ENCODE measurements around the gene NSL1.
"Not testable (repeated sequence)": the region's sequence is repeated elsewhere in the genome, so short reads cannot be mapped to it uniquely, and the experiment has no call there.

The NSL1 gene

DNA sequence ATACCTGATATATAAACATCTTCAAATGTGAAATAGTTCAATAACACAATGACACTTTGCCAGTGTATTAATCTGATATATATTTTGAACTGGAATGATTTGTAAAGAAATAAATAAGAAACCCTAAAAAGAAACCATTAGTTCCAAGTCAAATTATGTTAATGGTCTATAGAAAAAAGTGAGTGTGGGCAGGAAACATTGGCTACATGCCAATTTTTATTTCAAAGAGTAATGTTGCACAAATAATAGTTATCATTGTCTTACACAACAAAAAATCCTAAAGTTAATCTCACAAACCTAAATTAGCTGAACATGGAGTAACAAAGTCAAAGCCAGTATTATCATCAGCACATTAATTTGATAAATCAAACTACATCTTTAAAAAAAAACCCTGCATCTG, 54.0 kb downstream of the NSL1 start:
- TF ChIP-seq, protein P1, sequence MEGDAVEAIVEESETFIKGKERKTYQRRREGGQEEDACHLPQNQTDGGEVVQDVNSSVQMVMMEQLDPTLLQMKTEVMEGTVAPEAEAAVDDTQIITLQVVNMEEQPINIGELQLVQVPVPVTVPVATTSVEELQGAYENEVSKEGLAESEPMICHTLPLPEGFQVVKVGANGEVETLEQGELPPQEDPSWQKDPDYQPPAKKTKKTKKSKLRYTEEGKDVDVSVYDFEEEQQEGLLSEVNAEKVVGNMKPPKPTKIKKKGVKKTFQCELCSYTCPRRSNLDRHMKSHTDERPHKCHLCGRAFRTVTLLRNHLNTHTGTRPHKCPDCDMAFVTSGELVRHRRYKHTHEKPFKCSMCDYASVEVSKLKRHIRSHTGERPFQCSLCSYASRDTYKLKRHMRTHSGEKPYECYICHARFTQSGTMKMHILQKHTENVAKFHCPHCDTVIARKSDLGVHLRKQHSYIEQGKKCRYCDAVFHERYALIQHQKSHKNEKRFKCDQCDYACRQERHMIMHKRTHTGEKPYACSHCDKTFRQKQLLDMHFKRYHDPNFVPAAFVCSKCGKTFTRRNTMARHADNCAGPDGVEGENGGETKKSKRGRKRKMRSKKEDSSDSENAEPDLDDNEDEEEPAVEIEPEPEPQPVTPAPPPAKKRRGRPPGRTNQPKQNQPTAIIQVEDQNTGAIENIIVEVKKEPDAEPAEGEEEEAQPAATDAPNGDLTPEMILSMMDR (IDR thresholded peaks at IDR 0.05; ENCODE audit: insufficient read depth, low read depth, low read length, missing control alignments): no peak
- no peak for DNase-seq (ENCODE audit: low read depth)
- no peak overlapping the region for H3K4me3 ChIP-seq (ENCODE audit: low read length)

- TF ChIP-seq, protein P1 (IDR thresholded peaks at IDR 0.05; ENCODE audit: insufficient read depth, low read depth, low read length, missing control alignments): no peak
- DNase-seq (ENCODE audit: low read depth): no peak
- H3K4me3 ChIP-seq (ENCODE audit: low read length): no peak overlapping the region
Observed at GRCh38 chr1:212733109-212733508, 58.5 kb downstream of the NSL1 start.

- H3K4me3 ChIP-seq (ENCODE audit: low read length): no peak overlapping the region
- TF ChIP-seq, protein P1 (IDR thresholded peaks at IDR 0.05; ENCODE audit: insufficient read depth, low read depth, low read length, missing control alignments): no peak
- DNase-seq (ENCODE audit: low read depth): no peak
Observed at GRCh38 chr1:212731630-212732029, 59.9 kb downstream of the NSL1 start.

- DNase-seq (ENCODE audit: low read depth): no peak
- TF ChIP-seq, protein P1 (IDR thresholded peaks at IDR 0.05; ENCODE audit: insufficient read depth, low read depth, low read length, missing control alignments): no peak
- H3K4me3 ChIP-seq (ENCODE audit: low read length): no peak overlapping the region
Observed at GRCh38 chr1:212728606-212729005, 63.0 kb downstream of the NSL1 start.

DNA sequence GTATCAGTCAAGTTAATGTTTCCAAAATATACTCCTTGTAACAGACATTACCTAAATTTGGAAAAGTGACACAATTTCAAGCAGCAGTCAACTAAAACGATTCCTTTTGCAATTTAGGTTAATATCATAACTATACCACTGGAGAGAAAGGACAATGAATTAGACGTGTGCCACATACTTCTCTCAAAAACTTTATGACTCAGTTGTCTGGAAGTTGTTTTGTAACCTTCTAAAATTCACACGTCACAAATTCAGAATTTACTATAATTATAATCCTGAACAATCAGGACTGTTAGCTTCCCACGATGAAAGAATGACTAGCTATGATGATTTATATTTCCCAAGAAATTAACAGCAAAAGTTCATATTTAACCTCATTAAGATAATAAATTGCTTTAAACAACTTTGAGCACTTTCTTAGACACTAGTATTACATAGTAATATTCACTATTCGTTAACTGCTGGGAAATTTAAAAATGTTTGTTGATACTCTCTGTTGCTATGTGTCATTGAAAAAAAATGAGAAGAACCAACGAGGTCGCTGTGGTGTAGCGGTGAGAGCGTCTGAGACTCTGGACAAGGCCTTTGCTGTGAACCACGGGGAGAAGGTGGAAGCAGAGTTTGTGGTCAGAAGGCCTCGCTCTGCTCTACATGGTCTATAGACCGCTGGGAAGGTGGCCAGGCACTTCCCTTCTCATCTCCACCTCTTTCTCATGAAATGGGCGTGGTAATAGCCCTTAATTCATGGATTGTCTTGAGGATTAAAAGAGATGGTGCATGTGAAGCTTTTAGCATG, 64.0 kb downstream of the NSL1 start:
- H3K4me3 ChIP-seq (ENCODE audit: low read length): no peak overlapping the region
- TF ChIP-seq, protein P1 (IDR thresholded peaks at IDR 0.05; ENCODE audit: insufficient read depth, low read depth, low read length, missing control alignments): no peak
- DNase-seq (ENCODE audit: low read depth): no peak

- H3K4me3 ChIP-seq (ENCODE audit: low read length); DNase-seq (ENCODE audit: low read depth): not testable (repeated sequence)
Observed at GRCh38 chr1:212724679-212725078, 66.9 kb downstream of the NSL1 start.

- H3K4me3 ChIP-seq (ENCODE audit: low read length): no peak overlapping the region
- no peak for DNase-seq (ENCODE audit: low read depth)
- TF ChIP-seq, protein P1 (IDR thresholded peaks at IDR 0.05; ENCODE audit: insufficient read depth, low read depth, low read length, missing control alignments): no peak
Observed at GRCh38 chr1:212722270-212722957, 69.2 kb downstream of the NSL1 start.
